Globus pallidus (tissue), 1 donor: ENCODE data around the gene ARRB2.
"Not testable (repeated sequence)": the region's sequence is repeated elsewhere in the genome, so short reads cannot be mapped to it uniquely, and the experiment has no call there.

Experiments used
- DNase-seq: peaks from one replicate; pipeline ENCODE4 v3.0.0-alpha.2; 2015; ENCODE audit warnings: low spot score

The ARRB2 gene

DNA sequence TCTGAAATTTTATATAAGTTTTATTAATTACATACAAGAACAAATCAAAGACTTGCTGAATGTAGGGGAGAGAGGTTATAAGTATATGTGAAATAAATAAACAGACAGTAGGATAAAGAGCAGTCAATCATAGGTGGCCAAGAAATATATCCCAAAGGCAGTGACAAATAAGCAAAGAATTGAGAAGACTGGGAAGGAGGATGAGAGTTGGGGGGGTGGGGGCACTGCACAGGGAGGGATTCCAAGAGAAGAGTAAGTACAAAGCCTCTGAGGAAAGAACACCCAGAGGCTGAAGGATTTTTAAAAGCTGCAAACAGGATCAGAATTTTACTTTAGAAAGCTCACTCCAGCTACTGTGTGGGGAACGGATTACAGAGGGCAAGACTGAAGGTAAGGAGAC, 9.3 kb upstream of the ARRB2 start:
- DNase-seq = no peak

GRCh38 chr17:4703330-4703691, 7.1 kb upstream of the ARRB2 start:
- DNase-seq = no peak

GRCh38 chr17:4704574-4704907, 5.9 kb upstream of the ARRB2 start:
- DNase-seq = not testable (repeated sequence)

- no peak for DNase-seq
Observed at GRCh38 chr17:4704991-4705390, 5.4 kb upstream of the ARRB2 start.

DNA sequence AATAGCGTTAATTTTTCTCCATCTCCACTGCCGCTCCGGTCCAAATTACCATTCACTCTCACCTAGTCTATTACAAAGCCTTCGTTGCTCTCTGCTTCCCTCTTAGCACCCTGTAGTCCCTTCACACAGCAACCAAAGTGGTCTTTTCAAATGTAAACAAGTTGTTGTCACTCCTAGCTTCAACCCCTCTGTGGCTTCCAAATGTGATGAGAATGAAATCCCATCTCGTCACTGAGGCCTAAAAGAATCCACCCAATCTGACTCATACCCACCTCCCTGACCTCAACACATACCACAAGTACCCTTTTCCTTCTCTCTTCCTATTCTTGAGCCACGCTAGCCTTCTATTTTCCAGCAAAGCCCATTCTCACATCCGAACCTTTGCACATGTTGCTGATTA, 4.3 kb upstream of the ARRB2 start:
- no peak for DNase-seq

GRCh38 chr17:4708436-4708835, 2.0 kb upstream of the ARRB2 start:
- DNase-seq = no peak

- DNase-seq = no peak
Observed at GRCh38 chr17:4710693-4711634, 532 bp downstream of the ARRB2 start.

- peak; percentile 64 for DNase-seq
Observed at GRCh38 chr17:4711661-4712181, 1.3 kb downstream of the ARRB2 start.

DNA sequence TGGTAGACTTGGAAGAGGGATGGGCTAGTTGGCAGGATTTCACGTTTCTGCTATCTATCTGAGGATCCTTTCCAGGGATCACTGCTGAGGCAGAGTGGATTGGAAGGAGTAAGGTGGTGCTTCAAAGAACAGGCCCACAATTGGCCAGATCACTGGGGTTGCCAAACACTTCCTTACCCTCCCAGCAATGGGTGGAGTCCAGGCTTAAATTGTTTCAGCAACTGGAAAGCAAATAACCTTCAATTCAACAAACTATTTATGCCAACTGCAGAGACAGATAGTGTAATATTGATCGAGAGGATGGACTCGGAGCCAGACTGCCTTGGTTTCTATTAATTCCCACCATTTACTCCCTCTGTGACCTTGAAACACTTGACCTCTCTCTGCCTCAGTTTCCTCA, 2.1 kb downstream of the ARRB2 start:
- no peak for DNase-seq

DNA sequence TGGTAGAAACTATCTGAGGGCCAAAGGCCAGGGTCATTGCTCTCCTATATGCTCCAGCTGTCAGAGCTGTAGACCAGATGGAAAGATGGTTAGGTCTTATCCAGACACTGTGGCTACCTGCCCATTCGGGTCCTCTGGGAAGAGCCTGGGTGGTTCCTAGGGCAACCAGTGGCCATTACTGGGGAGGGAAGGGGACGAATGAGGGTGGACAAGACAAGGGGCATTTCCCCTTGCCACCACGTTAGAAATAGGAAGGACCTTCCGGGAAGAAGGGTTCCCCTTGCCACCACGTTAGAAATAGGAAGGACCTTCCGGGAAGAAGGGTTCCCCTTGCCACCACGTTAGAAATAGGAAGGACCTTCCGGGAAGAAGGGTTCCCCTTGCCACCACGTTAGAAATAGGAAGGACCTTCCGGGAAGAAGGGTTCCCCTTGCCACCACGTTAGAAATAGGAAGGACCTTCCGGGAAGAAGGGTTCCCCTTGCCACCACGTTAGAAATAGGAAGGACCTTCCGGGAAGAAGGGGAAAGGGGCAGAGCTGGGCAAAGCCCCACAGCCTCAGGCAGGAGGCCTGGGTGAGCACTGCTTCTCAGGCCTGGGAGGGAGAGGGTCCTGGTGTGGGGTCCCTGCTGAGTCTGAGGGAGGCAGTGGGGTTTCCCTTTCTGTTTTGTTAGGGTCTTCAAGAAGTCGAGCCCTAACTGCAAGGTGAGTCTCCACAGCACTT, 4.1 kb downstream of the ARRB2 start:
- DNase-seq = not testable (repeated sequence)

- DNase-seq = no peak
Observed at GRCh38 chr17:4715063-4715744, 4.8 kb downstream of the ARRB2 start.

- no peak for DNase-seq
Observed at GRCh38 chr17:4716081-4716480, 5.6 kb downstream of the ARRB2 start.

GRCh38 chr17:4717791-4718190, 7.4 kb downstream of the ARRB2 start:
- DNase-seq = no peak

DNA sequence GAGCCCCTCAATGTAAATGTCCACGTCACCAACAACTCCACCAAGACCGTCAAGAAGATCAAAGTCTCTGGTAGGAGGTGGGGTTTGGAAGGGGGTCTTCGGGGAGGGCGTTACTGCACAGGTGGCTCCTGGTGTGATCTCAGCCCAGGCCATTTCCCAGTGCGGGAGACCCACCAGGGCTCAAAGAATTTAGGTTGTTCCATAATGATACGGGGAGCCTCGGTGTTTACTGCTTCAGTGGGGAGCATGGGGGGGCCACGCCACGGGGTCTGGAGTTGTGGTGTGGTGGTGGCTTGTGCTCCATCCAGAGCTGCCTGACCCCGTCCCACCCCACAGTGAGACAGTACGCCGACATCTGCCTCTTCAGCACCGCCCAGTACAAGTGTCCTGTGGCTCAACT, 7.8 kb downstream of the ARRB2 start:
- no peak for DNase-seq

GRCh38 chr17:4719146-4719545, 8.7 kb downstream of the ARRB2 start:
- DNase-seq = no peak

DNA sequence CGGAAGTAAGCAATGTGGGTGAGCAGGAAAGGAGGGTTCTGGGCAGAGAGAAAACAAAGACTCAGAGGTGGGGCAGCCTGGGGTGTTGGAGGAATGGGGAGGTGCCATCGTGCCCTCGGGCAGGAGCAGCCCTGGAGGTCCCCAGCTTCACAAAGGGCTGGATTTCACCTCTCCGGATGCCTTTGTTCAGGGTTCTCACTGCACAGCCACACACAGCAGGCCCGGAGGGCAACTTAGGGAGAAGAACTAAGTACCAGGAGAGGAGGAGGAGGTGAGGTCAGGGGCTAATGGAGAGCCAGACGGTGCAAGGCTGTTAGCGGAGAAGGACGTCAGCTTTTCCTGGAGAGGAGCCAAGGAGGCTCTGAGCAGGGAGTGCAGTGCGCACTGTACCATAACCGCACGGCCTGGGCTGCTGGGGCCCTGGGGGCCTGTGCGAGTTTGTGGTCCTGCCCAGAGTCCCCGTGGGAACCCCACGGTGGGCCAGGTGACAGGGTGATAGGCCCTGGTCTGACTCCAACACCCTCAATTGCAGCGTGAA, 9.3 kb downstream of the ARRB2 start:
- DNase-seq = no peak

DNA sequence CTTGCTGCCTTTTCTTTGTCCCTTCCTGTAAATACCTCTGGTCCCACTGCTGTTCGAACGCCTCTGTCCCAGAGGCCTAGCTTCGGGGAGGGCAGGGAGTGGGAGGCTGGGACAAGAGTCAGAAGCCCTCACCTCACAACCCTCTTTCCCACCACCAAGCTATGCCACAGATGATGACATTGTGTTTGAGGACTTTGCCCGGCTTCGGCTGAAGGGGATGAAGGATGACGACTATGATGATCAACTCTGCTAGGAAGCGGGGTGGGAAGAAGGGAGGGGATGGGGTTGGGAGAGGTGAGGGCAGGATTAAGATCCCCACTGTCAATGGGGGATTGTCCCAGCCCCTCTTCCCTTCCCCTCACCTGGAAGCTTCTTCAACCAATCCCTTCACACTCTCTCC, 10.4 kb downstream of the ARRB2 start:
- DNase-seq = no peak

- no peak for DNase-seq
Observed at GRCh38 chr17:4721203-4722135, 11.0 kb downstream of the ARRB2 start.

- DNase-seq = no peak
Observed at GRCh38 chr17:4722678-4723240, 12.3 kb downstream of the ARRB2 start.

DNA sequence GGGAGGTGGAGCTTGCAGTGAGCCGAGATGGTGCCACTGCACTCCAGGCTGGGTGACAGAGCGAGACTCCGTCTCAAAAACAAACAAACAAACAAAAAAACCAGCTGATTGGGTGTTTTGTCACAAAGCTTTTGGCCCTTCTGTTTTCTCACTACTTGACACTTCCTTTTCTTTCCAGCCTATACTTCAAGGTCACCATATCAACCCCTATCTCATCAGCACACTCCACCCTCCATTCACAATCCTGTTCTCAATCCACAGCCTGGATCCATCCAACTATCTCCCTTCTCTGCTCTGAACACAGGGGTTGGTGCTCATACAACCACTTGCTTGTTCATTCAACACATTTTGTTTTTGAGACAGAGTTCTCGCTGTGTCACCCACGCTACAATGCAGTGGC, 14.2 kb downstream of the ARRB2 start:
- DNase-seq = no peak
